Sciatic nerve (tissue), 2 donors: ENCODE data around the gene HCN3. TPM values are rescaled to one million over a fixed set of nuclear protein-coding genes. Genes with fewer than 3 reads are reported as not detected.
"Not testable (repeated sequence)": the region's sequence is repeated elsewhere in the genome, so short reads cannot be mapped to it uniquely, and the experiment has no call there.

Source experiments
- ATAC-seq: fragments of 200-7000 bp; cut with Tn5 transposase; one replicate; pipeline ENCODE4 v1.9.1; 2020; ENCODE audit warnings: mild to moderate bottlenecking, moderate library complexity
- DNase-seq: peaks from one replicate; pipeline ENCODE4 v3.0.0-alpha.2; 2020; ENCODE audit warnings: low spot score
- intact Hi-C: fragments of 100-400 bp; cut with DNase I; formaldehyde crosslinking; loops from one replicate; pipeline ENCODE4 v1.14.2; 2022
- total RNA-seq: library from RNA; stranded (reverse); fragmentation: NEBNext Ultra II Directional; extraction: Animal tissue kit (Norgen Biotek cat#: 25700); gene quantifications from one replicate; pipeline ENCODE4 v1.2.1, GENCODE V29; 2021
- donor health status: DM: no; HTN: no; CAD: no.
- donor health status: DM: no; HTN: no; CAD: no.

The HCN3 gene
- total RNA-seq, result 8.0 TPM

GRCh38 chr1:155277070-155277901 is at the start of gene HCN3:
Gene HCN3, plus strand, starts transcription at chr1:155277463. Its CDS starts 128 bp downstream, at chr1:155277591.
- intact Hi-C loops, result no loop called here
- ATAC-seq (peak; percentile 93), DNase-seq (peak; percentile 100)

GRCh38 chr1:155228096-155228427 is 49.2 kb upstream of the HCN3 start:
- DNase-seq (no peak), ATAC-seq (no peak)
- intact Hi-C loops, result no loop called here

GRCh38 chr1:155231302-155231701 is 46.0 kb upstream of the HCN3 start:
- DNase-seq, ATAC-seq: not testable (repeated sequence)
- intact Hi-C loops, result loop anchor here (5.0 kb wide), 1 partner anchor 1511 kb away; the partner anchor contains the start of gene MRPL24

GRCh38 chr1:155232001-155232978 is 45.0 kb upstream of the HCN3 start:
- peak; percentile 7 for ATAC-seq
- intact Hi-C loops, result loop anchor here (5.0 kb wide), 1 partner anchor 1510 kb away; the partner anchor contains the start of gene MRPL24
- peak; percentile 74 for DNase-seq

- DNase-seq, ATAC-seq: not testable (repeated sequence)
- intact Hi-C loops, result loop anchor here (5.0 kb wide), 1 partner anchor 1509 kb away; the partner anchor contains the start of gene MRPL24
Measured at GRCh38 chr1:155233502-155233901, 43.8 kb upstream of the HCN3 start.

GRCh38 chr1:155235375-155235774 is 41.9 kb upstream of the HCN3 start:
- intact Hi-C loops, DNase-seq, ATAC-seq: not testable (repeated sequence)

GRCh38 chr1:155236451-155236850 is 40.8 kb upstream of the HCN3 start:
- no peak for DNase-seq
- ATAC-seq, result no peak
- intact Hi-C loops, result no loop called here

GRCh38 chr1:155241069-155241679 is 36.1 kb upstream of the HCN3 start:
- DNase-seq (peak; percentile 81), ATAC-seq (peak; percentile 36)
- intact Hi-C loops, result no loop called here

GRCh38 chr1:155241841-155242264 is 35.4 kb upstream of the HCN3 start:
- ATAC-seq, result no peak
- intact Hi-C loops, result no loop called here

GRCh38 chr1:155242805-155243358 is 34.4 kb upstream of the HCN3 start:
- intact Hi-C loops, result no loop called here
- DNase-seq (no peak), ATAC-seq (no peak)

More at GRCh38 chr1:155241841-155242264, 35.4 kb upstream of the HCN3 start:
- no peak for DNase-seq

- ATAC-seq (peak; percentile 96), DNase-seq (peak; percentile 98)
- intact Hi-C loops, result no loop called here
Measured at GRCh38 chr1:155244368-155245162, 32.7 kb upstream of the HCN3 start.

GRCh38 chr1:155245163-155245524 is 32.1 kb upstream of the HCN3 start:
- no peak for DNase-seq
- no peak for ATAC-seq
- intact Hi-C loops, result no loop called here

- intact Hi-C loops, DNase-seq, ATAC-seq: not testable (repeated sequence)
Measured at GRCh38 chr1:155246796-155247195, 30.5 kb upstream of the HCN3 start.

GRCh38 chr1:155247667-155248553 is 29.4 kb upstream of the HCN3 start:
- no peak for ATAC-seq
- intact Hi-C loops, result no loop called here
- DNase-seq, result no peak

- DNase-seq (no peak), ATAC-seq (no peak)
- intact Hi-C loops, result no loop called here
Measured at GRCh38 chr1:155250246-155250632, 27.0 kb upstream of the HCN3 start.

- intact Hi-C loops, result no loop called here
- ATAC-seq (peak; percentile 78), DNase-seq (peak; percentile 96)
Measured at GRCh38 chr1:155250633-155251449, 26.4 kb upstream of the HCN3 start.
